ENCODE measurements around the gene PPP6R2.

GRCh38 chr22:50459016-50459415 lies 115.9 kb downstream of the PPP6R2 start:
- no peak for TF ChIP-seq CTCF (tag by site-specific recombination; IDR thresholded peaks at IDR 0.05)
- TF ChIP-seq ZNF596 (tag by site-specific recombination; IDR thresholded peaks at IDR 0.05), result no peak
- TF ChIP-seq ZFP37 (tag by site-specific recombination; IDR thresholded peaks at IDR 0.05), result no peak
- TF ChIP-seq ZNF571 (tag by site-specific recombination; IDR thresholded peaks at IDR 0.05), result no peak
- no peak for TF ChIP-seq RBAK (tag by site-specific recombination; IDR thresholded peaks at IDR 0.05)
- no peak for TF ChIP-seq ZNF175 (tag by site-specific recombination; IDR thresholded peaks at IDR 0.05)
